ENCODE results near the gene PURA.

PURA gene

GRCh38 chr5:140106101-140106500 is 7.8 kb upstream of the PURA start:
- Histone ChIP-seq H3K27me3 (ENCODE audit: control insufficient read depth, low read length) (no peaks in the 10 kb centered on the region), H3K4me1 (ENCODE audit: control insufficient read depth, low read length) (peaks cover 39% of the 10 kb centered on the region), H3K27ac (ENCODE audit: low read depth, low read length) (no peak overlapping the region), H3K9me2 (replicated peaks; ENCODE audit: control insufficient read depth, low read length) (no peaks in the 10 kb centered on the region), H4K20me1 (ENCODE audit: control insufficient read depth, insufficient read depth, low read depth, low read length) (peaks cover 8% of the 10 kb centered on the region), H3K79me2 (ENCODE audit: control insufficient read depth, low read length) (peaks cover 31% of the 10 kb centered on the region), H3K4me2 (ENCODE audit: low read length) (no peak overlapping the region), H3K9me3 (ENCODE audit: control insufficient read depth, insufficient read depth, low read length) (no peaks in the 10 kb centered on the region), H3F3A (ENCODE audit: control insufficient read depth, insufficient read depth) (peaks cover 21% of the 10 kb centered on the region), H3K4me3 (ENCODE audit: low read length) (no peak overlapping the region), H3K36me3 (ENCODE audit: control insufficient read depth, low read length) (peaks cover 7% of the 10 kb centered on the region)
- no peak for TF ChIP-seq EZH2phosphoT487 (IDR thresholded peaks at IDR 0.05; ENCODE audit: borderline replicate concordance, low read length)
- TF ChIP-seq, protein P1, sequence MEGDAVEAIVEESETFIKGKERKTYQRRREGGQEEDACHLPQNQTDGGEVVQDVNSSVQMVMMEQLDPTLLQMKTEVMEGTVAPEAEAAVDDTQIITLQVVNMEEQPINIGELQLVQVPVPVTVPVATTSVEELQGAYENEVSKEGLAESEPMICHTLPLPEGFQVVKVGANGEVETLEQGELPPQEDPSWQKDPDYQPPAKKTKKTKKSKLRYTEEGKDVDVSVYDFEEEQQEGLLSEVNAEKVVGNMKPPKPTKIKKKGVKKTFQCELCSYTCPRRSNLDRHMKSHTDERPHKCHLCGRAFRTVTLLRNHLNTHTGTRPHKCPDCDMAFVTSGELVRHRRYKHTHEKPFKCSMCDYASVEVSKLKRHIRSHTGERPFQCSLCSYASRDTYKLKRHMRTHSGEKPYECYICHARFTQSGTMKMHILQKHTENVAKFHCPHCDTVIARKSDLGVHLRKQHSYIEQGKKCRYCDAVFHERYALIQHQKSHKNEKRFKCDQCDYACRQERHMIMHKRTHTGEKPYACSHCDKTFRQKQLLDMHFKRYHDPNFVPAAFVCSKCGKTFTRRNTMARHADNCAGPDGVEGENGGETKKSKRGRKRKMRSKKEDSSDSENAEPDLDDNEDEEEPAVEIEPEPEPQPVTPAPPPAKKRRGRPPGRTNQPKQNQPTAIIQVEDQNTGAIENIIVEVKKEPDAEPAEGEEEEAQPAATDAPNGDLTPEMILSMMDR (IDR thresholded peaks at IDR 0.05; ENCODE audit: low read depth, low read length, poor library complexity, severe bottlenecking): peak; percentile 26

DNA sequence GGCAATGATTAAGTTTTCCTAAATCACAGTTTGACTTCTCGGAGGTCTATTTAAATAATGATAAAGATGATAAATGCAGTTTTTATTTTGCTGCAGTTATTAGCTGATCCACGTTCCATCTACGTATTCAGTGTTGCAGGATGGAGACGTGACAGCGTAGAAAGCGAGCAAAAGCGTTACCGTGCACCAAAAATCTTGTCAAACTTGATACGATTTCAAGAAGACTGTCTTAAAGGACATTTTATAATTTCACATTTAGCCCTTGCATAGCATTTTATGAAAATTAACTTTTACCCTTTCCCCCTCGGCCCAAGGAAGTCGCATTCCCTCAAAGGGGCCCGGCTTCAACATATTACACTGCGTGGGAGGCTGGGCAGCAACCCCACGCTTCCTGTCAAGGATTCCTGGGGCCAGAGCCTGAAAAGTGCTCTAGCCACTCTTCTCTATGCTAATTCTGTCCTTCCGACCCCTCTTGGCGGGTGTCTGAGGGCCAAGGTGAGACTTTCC is 7.1 kb upstream of the PURA start:
- Histone ChIP-seq H3K36me3 (ENCODE audit: control insufficient read depth, low read length) (peaks cover 7% of the 10 kb centered on the region), H3F3A (ENCODE audit: control insufficient read depth, insufficient read depth) (peaks cover 27% of the 10 kb centered on the region), H3K4me3 (ENCODE audit: low read length) (peak overlapping the region; percentile 96), H3K9me2 (replicated peaks; ENCODE audit: control insufficient read depth, low read length) (no peaks in the 10 kb centered on the region), H3K4me2 (ENCODE audit: low read length) (peak overlapping the region; percentile 95), H3K79me2 (ENCODE audit: control insufficient read depth, low read length) (peaks cover 37% of the 10 kb centered on the region), H4K20me1 (ENCODE audit: control insufficient read depth, insufficient read depth, low read depth, low read length) (peaks cover 10% of the 10 kb centered on the region), H3K27me3 (ENCODE audit: control insufficient read depth, low read length) (no peaks in the 10 kb centered on the region), H3K9me3 (ENCODE audit: control insufficient read depth, insufficient read depth, low read length) (no peaks in the 10 kb centered on the region), H3K27ac (ENCODE audit: low read depth, low read length) (peak overlapping the region; percentile 79), H3K4me1 (ENCODE audit: control insufficient read depth, low read length) (peaks cover 45% of the 10 kb centered on the region)
- TF ChIP-seq, protein P1 (IDR thresholded peaks at IDR 0.05; ENCODE audit: low read depth, low read length, poor library complexity, severe bottlenecking): no peak
- no peak for TF ChIP-seq EZH2phosphoT487 (IDR thresholded peaks at IDR 0.05; ENCODE audit: borderline replicate concordance, low read length)

GRCh38 chr5:140107312-140108092 is 6.4 kb upstream of the PURA start:
- no peaks in the 10 kb centered on the region for H3K9me2 ChIP-seq (replicated peaks; ENCODE audit: control insufficient read depth, low read length)
- peak overlapping the region; percentile 95 for H3K4me2 ChIP-seq (ENCODE audit: low read length)
- H3K27ac ChIP-seq (ENCODE audit: low read depth, low read length): peak overlapping the region; percentile 79
- H3K9me3 ChIP-seq (ENCODE audit: control insufficient read depth, insufficient read depth, low read length): no peaks in the 10 kb centered on the region
- H3K36me3 ChIP-seq (ENCODE audit: control insufficient read depth, low read length): peaks cover 7% of the 10 kb centered on the region
- peaks cover 32% of the 10 kb centered on the region for H3F3A ChIP-seq (ENCODE audit: control insufficient read depth, insufficient read depth)
- H4K20me1 ChIP-seq (ENCODE audit: control insufficient read depth, insufficient read depth, low read depth, low read length): peaks cover 16% of the 10 kb centered on the region
- H3K79me2 ChIP-seq (ENCODE audit: control insufficient read depth, low read length): peaks cover 44% of the 10 kb centered on the region
- peak overlapping the region; percentile 96 for H3K4me3 ChIP-seq (ENCODE audit: low read length)
- TF ChIP-seq EZH2phosphoT487 (IDR thresholded peaks at IDR 0.05; ENCODE audit: borderline replicate concordance, low read length): no peak
- TF ChIP-seq, protein P1 (IDR thresholded peaks at IDR 0.05; ENCODE audit: low read depth, low read length, poor library complexity, severe bottlenecking): peak; percentile 33
- H3K27me3 ChIP-seq (ENCODE audit: control insufficient read depth, low read length): no peaks in the 10 kb centered on the region
- peaks cover 51% of the 10 kb centered on the region for H3K4me1 ChIP-seq (ENCODE audit: control insufficient read depth, low read length)

All from DOHH2 (cell line).